SK-N-MC (cell line): ENCODE results near the gene SCGB1D2.

ENCODE experiments used
- DNase-seq: peaks from one replicate; pipeline ENCODE4 v3.0.0-alpha.2; 2011; ENCODE audit warnings: low read depth, low spot score
- H3K27ac ChIP-seq: fragments of 200-600 bp; sonication (generic); 2 replicates; pipeline ENCODE4 v1.5.1; 2016; ENCODE audit warnings: mixed run types
- H3K36me3 ChIP-seq: fragments of 200-600 bp; sonication (generic); 2 replicates; pipeline ENCODE4 v1.6.1; 2017; ENCODE audit warnings: antibody characterized with exemption, low read length, mixed read lengths; ENCODE audit not compliant: insufficient read depth
- H3K4me3 ChIP-seq: fragments of 200-600 bp; sonication (generic); 2 replicates; pipeline ENCODE4 v1.5.1; 2016
- H3K9ac ChIP-seq: fragments of 200-600 bp; sonication (generic); 2 replicates; pipeline ENCODE4 v1.8.0; 2017; ENCODE audit warnings: mixed run types, mixed read lengths; ENCODE audit not compliant: insufficient read length
- H3K9me3 ChIP-seq: fragments of 200-600 bp; sonication (generic); 2 replicates; pipeline ENCODE4 v1.6.1; 2017; ENCODE audit warnings: low read depth, mild to moderate bottlenecking, antibody characterized with exemption, low read length, moderate library complexity, mixed read lengths
- EZH2 ChIP-seq: fragments of 200-600 bp; sonication (generic); IDR thresholded peaks from one replicate; pipeline ENCODE4 v1.6.1; 2017; ENCODE audit warnings: antibody characterized with exemption
- FOXP2 ChIP-seq: optimal IDR thresholded peaks from 2 replicates; pipeline ENCODE3; 2011; ENCODE audit warnings: mild to moderate bottlenecking, moderate library complexity; ENCODE audit not compliant: insufficient read depth; ENCODE audit errors: extremely low read length, control extremely low read depth
- POLR2AphosphoS5 ChIP-seq: IDR thresholded peaks from 2 replicates; pipeline ENCODE4 v1.6.1; 2012; ENCODE audit warnings: mild to moderate bottlenecking, low read depth, low read length, borderline replicate concordance

The SCGB1D2 gene

DNA sequence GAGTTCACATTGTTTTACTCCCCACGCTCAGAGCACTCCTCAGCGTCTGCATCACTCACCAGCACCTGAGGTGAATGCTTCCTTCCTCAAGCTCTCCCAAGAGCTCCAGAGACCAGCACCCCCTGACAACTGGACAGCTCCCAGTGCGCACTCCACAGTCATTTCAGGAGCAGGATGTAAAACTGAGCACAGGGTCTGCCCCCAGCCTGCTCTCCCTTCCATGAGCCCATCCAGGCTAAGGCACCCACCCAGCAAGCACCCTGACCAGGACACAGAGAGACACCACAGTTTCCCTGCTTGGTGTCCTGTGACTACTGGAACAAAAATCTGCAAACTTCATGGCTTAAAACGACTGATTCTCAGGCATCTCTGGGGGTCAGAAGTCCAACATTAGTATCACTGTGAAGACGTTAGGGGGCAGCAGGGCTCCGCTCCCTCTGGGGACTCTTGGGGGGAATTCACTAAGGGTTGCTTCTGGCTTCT lies 3.3 kb downstream of the SCGB1D2 start:
- no peak overlapping the region for H3K9ac ChIP-seq
- no peaks in the 10 kb centered on the region for H3K9me3 ChIP-seq
- no peak for TF ChIP-seq FOXP2
- no peak for TF ChIP-seq POLR2AphosphoS5
- TF ChIP-seq EZH2 = no peak
- no peaks in the 10 kb centered on the region for H3K36me3 ChIP-seq
- H3K27ac ChIP-seq = no peak overlapping the region
- H3K4me3 ChIP-seq = no peak overlapping the region
- no peak for DNase-seq

DNA sequence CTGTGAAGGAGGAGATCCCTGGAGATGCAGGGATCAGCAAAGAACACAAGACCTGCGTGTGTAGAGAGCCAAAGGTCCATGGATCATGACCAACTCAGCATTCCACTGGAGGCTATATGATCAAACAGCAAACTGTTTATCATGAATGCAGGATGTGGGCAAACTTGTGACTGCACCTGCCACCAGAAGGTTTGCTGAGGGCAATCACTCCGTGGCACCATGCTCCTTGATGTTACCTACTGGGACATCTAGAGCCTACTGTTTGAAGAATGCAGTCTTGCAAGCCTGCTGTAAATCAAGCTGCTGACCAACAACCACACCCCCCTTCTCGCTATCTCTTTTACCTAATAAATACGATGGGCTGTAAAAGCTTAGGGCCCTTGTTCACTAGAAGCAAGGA lies 9.7 kb downstream of the SCGB1D2 start:
- no peak for TF ChIP-seq POLR2AphosphoS5
- TF ChIP-seq FOXP2 = no peak
- Histone ChIP-seq H3K4me3 (no peak overlapping the region), H3K27ac (no peak overlapping the region), H3K36me3 (no peaks in the 10 kb centered on the region), H3K9ac (no peak overlapping the region), H3K9me3 (no peaks in the 10 kb centered on the region)
- no peak for DNase-seq

DNA sequence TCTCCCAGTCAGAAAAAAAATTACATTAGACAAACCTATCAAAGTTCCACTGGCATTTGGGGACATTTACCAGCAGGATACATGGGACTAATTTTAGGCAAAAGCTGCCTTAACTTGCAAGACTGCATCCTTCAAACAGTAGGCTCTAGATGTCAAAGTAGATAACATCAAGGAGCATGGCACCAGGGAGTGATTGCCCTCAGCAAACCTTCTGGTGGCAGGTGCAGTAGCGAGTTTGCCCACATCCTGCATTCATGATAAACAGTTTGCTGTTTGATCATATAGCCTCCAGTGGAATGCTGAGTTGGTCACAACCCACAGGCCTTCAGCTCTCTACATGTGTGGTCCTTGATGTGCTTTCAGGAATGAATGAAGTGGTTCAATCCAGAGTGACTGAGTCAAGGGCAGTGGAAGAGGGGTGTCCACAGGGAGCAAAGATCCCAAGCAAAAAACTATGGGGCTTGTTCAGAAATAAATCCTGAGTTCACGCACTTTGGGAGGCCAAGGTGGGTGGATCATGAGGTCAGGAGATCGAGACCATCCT lies 12.0 kb downstream of the SCGB1D2 start:
- Histone ChIP-seq H3K9ac (no peak overlapping the region), H3K36me3 (no peaks in the 10 kb centered on the region), H3K9me3 (no peaks in the 10 kb centered on the region), H3K4me3 (no peak overlapping the region), H3K27ac (no peak overlapping the region)
- DNase-seq = no peak
- TF ChIP-seq POLR2AphosphoS5 (no peak), EZH2 (no peak), FOXP2 (no peak)

DNA sequence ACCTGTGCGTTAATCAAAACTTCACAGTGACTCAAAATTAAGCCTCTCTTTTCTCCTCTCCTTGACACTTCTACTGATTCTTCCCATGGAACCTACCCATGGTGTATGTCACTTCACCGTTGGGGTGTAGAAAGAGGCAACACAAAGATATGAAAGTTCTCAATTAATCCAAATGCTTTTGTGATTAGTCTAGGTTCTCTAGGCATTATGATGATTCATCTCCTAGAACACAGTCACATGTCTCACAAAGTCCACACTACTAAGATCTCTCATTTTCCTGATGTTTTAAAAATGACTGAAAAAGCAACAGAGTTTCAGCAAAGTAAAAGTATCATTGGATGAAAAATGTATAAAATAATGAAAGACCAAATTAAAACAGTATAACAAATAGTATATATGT lies 14.2 kb downstream of the SCGB1D2 start:
- H3K36me3 ChIP-seq = no peaks in the 10 kb centered on the region
- no peak overlapping the region for H3K9ac ChIP-seq
- TF ChIP-seq FOXP2 = no peak
- no peak for TF ChIP-seq POLR2AphosphoS5
- no peak for TF ChIP-seq EZH2
- no peak for DNase-seq
- H3K4me3 ChIP-seq = no peak overlapping the region
- H3K27ac ChIP-seq = no peak overlapping the region
- no peaks in the 10 kb centered on the region for H3K9me3 ChIP-seq

DNA sequence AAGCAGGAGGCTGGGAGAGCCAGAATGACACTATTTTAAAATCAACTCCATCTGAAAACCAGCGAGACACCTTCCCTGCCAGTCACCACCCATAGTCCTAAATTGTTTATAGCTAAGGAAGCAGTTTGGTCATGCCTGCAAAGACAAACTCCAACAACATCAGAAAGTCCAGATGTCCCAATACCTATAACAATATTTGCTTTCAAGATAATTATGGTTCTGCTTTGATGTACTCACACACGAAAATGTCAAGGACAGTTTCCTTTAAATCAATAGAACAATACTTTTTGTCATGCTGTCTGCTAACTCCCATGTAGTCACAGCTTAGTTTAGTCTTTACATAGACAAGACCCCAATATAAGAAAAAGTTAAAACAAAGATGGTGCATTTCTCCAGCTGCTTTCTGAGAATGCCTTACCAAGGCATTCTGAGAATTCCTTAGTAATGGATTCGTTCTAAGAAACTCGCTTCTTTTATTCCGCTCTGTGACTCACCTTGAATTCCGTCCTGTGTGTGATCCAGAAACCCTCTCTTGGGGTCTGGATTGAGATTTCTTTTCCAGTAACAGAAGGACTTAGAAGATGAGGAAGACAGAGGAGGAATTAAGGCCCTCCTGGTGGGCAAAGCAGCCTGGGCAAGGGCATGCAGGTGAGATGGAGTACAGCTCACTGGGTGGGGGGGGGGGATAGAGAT lies 18.4 kb downstream of the SCGB1D2 start:
- Histone ChIP-seq H3K9ac (no peak overlapping the region), H3K27ac (no peak overlapping the region), H3K4me3 (no peak overlapping the region), H3K36me3 (no peaks in the 10 kb centered on the region), H3K9me3 (no peaks in the 10 kb centered on the region)
- TF ChIP-seq EZH2 (no peak), FOXP2 (no peak), POLR2AphosphoS5 (no peak)
- no peak for DNase-seq

DNA sequence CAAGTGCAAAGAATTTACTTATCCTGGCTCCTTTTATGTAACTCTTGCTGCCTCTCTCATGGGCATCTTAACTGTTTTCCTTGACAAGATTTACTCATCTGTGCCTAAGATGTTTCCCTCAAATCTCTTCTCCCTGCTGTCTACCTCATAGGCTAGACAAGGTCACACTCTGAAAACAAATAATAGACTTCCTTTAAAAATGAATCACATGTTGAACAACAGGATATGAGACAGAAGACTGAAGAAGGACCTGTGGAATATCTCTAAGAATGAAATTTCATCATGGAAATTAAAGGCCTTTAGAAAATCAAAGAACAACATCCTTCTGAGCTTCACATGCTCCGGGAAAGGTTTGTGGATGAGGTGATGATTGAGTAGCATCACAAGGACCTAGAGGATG lies 22.0 kb downstream of the SCGB1D2 start:
- Histone ChIP-seq H3K4me3 (no peak overlapping the region), H3K9me3 (no peaks in the 10 kb centered on the region), H3K27ac (no peak overlapping the region), H3K9ac (no peak overlapping the region), H3K36me3 (no peaks in the 10 kb centered on the region)
- no peak for TF ChIP-seq EZH2
- TF ChIP-seq POLR2AphosphoS5 = no peak
- no peak for TF ChIP-seq FOXP2
- no peak for DNase-seq

DNA sequence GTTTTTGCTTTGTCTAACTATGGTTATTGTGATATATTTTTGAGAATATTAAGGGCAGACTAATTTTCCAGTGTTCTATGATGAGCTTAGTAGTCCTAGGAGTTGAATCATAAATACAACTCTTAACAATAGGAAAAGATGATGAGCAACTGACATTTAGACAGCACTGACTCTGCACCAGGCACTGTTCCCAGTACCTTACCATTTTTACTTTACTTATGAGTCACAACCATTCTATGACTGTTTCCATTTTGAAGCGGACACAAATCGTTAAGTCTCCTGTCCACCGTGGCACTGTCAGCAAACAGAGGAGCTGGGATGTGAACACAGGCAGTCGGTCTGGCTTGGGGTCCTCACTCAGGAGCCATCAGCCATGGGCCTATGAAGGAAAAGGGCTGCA lies 24.5 kb downstream of the SCGB1D2 start:
- no peaks in the 10 kb centered on the region for H3K36me3 ChIP-seq
- H3K4me3 ChIP-seq = no peak overlapping the region
- H3K27ac ChIP-seq = no peak overlapping the region
- TF ChIP-seq EZH2 = no peak
- TF ChIP-seq FOXP2 = no peak
- no peak for TF ChIP-seq POLR2AphosphoS5
- no peaks in the 10 kb centered on the region for H3K9me3 ChIP-seq
- no peak overlapping the region for H3K9ac ChIP-seq
- no peak for DNase-seq

DNA sequence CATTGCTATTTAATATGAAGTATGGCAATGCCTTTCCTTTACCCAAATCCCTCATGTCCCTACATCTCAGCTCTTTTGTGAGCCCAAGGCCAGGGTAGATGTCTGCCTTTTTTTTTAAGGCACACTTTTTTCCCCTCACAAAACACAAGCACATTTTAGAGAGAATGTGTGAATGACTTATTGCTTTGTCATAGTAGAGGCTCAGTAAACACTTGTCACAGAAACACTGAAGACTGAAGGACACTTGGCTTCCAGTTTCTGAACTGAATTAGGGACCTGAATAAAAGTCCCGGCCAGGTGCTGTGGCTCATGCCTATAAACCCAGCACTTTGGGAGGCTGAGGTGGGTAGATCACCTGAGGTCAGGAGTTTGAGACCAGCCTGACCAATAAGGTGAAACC lies 25.0 kb downstream of the SCGB1D2 start:
- DNase-seq = no peak

DNA sequence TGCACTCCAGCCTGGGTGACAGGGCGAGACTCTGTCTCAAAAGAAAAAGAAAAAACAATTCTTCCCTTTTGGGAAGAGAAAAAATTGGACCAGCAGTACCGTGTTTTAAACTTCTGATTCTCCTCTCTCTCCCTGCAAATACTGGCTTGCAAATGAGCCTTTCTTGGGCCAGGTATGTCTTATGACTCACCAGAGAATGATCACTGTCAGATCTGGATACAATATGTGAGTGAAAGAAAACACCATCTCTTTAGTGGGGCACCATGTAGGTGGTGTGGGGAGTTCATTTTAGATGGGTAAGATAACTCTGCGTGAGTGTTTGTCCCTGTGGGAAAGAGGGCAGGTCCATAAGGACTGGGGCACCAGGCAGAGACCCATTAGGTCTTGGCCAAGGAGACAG lies 25.5 kb downstream of the SCGB1D2 start:
- H3K27ac ChIP-seq = no peak overlapping the region
- TF ChIP-seq EZH2 = no peak
- TF ChIP-seq FOXP2 = no peak
- no peak for TF ChIP-seq POLR2AphosphoS5
- no peaks in the 10 kb centered on the region for H3K9me3 ChIP-seq
- no peak overlapping the region for H3K4me3 ChIP-seq
- H3K9ac ChIP-seq = no peak overlapping the region
- no peaks in the 10 kb centered on the region for H3K36me3 ChIP-seq
- DNase-seq = no peak

More for the DNA sequence above, 25.0 kb downstream of the SCGB1D2 start:
- H3K9me3 ChIP-seq = no peaks in the 10 kb centered on the region
- H3K4me3 ChIP-seq = no peak overlapping the region
- H3K9ac ChIP-seq = no peak overlapping the region
- TF ChIP-seq FOXP2 (no peak), EZH2 (no peak), POLR2AphosphoS5 (no peak)
- no peak overlapping the region for H3K27ac ChIP-seq
- no peaks in the 10 kb centered on the region for H3K36me3 ChIP-seq

DNA sequence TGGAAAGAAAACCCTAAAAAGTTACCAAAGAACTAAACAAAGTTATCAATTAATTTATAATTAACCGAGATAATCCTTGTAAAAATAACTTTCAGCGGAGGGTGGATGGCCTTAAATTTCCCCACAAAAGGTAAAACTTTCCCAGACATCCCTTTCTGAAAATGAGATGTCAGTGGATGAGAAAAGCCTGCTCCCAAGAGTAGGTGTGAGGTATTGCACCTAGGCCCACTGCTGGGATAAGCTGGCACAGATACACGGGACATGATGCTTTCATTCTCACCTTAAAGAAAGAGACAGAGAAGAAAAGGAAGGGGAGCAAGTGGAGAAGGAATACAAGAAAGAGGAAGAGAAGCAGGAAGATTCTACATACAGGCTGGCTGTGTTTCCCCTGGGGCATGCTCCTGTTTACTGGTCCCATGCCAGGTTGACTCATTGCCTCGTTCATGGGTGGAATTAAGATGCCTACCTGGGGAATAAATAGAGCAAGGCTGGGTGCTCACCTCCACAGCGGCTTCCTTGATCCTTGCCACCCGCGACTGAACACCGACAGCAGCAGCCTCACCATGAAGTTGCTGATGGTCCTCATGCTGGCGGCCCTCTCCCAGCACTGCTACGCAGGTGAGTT lies 27.7 kb downstream of the SCGB1D2 start, which contains the start of gene SCGB2A2:
TSS of gene SCGB2A2 (plus strand) at position 505 of the 625 bp plus-strand sequence. CDS start at position 564, 59 bp downstream.
- Histone ChIP-seq H3K9ac (no peak within 1 kb of the TSS), H3K9me3 (no peaks in the 10 kb centered on the region), H3K4me3 (no peak within 1 kb of the TSS), H3K36me3 (no peaks in the 10 kb centered on the region), H3K27ac (no peak within 1 kb of the TSS)
- TF ChIP-seq EZH2 (no peak), FOXP2 (no peak), POLR2AphosphoS5 (no peak)
- DNase-seq = no peak
